ENCODE data around the gene EIF3K.
A peak's percentile ranks its signal among the peaks of the same experiment; 100 is the strongest.

EIF3K gene

DNA sequence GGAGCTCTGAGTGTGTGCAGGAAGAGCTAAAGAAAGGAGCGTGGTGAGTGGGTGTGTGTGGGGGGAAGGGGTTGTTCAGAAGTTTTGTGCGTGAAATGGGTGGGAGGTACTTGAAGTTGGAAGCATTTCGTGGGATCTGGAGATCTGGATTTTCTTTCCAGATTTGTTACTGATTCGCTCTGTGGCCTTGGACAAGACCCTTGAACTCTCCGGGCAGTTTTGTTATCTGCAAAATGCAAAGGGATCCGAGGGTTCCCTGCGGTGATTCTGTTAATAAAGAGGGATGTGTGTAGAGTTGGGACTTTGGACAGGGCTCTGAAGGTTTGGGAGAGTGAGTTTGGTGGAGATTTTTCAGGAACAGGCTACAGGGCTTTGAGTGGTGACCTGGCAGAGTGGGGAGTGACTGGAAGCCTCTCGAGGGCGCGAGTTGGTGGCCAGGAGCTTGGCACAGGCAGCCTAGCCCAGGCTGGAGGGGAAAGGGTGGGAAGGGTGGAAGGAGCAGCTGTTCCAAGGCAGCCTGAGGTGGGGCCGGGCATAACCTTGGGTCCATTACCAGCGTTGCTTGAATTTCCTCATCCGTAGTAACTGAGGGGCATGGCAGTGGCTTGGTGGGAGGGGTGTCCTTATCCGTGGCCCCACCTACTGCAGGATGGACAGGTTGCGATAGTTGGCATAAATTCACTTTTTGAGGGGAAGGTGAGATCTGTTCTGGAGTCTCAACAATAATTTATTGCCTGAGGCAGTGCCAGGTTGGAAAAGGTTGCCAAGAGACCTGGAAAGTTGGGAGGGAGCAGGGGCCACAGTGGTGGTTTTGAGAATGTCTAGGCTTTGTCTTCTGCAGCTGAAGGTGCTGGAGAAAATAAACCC, 30.6 kb downstream of the EIF3K start:
- DNase-seq (ENCODE audit: low read depth, low spot score), result no peak

DNA sequence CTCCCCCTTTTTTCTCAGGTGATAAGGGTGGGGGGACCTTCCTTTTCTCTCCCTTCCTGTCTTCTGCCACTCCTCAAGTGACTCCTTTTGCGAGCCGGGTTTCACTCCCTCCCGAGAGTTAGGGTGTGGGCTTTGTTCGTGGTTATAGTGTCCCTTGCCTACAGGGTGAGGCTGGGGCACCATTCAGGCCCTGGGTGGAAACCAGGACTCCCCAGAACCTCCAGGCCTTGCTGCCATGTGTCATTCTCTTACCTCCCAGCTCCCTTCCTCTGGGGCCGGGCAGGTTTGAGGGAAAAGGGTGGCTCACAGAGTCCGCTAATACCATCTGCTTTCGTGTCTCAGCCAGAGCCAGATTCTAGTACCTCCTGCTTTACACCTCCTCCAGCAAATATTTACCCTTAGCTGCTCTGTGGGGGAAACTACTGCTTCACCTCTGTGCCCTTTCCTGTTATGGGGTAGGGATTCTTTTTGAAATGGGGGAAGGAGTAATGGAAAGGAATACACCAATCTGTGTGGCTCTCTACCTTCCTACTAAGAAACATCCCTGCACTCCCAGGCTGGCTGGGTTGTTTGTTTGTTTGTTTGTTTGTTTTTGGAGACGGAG, 31.3 kb downstream of the EIF3K start:
- no peak for DNase-seq (ENCODE audit: low read depth, low spot score)

DNA sequence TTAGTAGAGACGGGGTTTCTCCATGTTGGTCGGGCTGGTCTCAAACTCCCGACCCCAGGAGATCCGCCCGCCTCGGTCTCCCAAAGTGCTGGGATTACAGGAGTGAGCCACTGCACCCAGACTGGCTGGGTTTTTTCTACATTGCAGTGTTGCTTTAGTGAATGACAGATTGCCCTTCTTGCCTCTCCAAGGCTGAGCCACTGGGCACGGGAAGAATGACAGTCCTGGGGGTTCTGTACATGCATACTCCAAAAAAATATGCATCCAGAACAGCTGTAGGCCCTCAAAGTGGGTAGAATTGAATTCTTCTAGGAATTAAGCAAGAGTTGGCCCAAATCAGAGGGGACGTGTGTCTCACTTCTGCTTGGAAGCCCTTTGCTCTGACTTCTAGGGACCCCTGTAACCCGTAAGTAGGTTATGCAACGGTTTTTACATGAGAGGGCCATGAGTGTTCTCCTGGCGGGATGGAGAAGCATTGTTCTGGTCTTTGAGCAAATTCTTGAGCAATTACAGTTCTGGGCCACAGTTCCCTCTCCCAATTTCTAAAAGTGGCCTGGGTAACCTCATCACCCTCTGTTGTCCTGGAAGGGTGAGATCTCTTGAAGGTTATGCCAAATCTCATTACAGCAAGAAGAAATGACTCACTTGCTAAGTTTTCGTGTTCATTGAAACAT, 32.1 kb downstream of the EIF3K start:
- no peak for DNase-seq (ENCODE audit: low read depth, low spot score)

DNA sequence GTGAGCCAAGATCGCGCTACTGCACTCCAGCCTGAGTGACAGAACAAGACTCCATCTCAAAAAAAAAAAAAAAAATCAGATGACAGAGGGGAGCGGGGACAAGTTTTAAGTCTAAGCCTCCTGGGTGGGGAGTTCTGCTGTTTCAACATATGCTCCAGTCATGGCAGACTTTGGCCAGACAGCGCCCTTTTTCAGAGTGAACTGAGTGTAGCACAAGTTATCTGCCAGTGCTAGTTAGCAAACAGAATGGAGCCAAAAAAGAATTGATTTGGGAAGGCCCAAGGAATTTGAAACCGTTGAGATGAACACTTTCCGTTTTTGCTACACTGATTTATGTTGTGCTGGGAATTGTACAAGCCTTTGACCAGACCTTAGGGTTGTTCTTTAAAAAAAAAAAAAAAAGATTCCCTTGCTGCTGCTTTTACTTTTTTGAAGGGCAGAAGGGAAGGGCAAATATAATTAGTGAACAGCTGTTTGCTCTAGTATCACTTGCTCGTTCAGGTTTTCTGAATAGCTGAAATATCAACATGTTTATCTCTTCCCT, 34.1 kb downstream of the EIF3K start:
- DNase-seq (ENCODE audit: low read depth, low spot score), result no peak

DNA sequence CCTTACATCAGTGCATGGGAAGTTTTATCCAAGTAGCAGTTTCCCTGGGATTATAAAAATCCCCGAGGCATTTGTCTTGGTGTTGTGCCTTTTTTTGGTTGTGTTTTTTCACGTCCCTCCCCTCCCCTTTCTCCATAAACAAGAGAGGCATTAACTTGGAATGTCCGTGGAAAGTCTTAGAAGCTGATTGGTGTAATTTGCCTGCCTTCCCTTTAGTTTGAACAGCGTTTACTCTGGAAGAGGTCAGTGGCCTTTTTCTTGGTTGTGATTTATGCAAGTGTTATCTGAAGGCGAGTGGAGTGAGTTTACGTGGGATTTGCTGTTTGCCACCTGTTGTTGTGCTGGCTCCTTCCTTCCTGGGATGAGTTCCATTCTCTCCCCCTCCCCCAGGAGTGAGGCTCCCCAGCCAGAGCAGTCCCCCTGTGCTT, 35.7 kb downstream of the EIF3K start:
- DNase-seq (ENCODE audit: low read depth, low spot score), result no peak

DNA sequence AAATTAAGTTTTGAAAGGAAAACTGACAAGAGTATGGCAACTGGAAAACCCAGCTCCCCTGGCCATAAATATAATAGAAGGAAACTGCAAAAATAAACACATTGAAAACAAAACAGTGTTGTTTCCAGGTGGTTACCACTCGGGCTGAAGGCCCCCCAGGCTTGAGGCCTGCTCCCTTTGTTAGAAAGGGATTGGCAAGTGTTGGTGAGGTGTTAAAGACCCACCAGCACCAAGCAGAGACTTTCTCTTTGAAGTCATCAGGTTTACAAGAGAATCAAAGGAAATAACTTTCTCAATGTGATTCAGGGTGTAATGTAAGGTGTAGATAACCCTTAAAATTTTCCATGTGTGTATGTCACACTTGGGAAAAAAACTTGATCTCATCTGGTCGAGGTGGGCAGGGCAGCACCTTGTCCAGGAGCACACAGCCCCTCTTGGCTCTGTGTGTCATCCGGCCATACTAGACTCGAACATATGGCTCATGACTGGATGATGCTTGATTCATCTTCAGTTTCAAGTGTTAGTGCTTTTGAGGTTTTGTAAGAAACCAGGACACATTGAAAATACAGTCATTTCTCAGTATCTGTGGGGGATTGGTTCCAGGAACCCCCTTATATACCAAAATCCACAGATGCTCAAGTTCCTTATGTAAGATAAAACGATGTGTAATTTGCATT, 36.3 kb downstream of the EIF3K start:
- peak; percentile 11 for DNase-seq (ENCODE audit: low read depth, low spot score)

DNA sequence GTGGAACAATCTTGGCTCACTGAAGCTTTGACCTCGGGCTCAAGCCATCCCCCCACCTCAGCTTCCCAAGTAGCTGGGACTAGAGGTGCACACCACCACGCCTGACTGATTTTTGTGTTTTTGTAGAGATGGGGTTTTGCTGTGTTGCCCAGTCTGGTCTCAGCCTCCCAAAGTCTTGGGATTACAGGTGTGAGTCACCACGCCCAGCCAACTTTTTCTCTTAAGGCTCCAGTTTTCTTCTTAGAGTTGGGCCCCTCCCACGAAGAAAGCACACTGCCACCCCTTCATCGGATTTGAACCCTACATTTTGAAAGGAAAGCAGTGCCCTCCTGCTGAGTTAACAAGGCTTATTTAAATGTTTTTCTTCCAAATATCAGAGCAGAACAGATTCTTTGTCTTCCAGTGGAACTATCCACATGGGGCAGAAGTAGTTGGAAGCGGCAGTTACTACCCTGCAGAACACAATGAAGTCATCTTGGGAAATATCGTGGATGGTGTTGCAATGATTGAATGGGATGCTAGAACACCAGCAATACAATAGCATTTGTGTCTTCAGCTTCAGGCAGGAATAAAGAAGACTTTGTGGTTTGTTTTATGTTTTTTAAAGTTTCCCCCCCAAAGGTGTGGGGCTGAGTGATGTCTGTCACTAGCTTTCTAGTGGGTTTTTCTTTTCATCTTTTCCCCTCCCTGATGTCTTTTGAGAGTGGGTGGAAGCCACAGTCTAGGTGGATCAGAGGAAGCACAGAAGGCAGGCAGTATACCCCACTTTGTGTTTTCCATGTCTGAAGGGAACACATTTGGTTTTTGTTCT, 37.4 kb downstream of the EIF3K start:
- DNase-seq (ENCODE audit: low read depth, low spot score), result no peak

DNA sequence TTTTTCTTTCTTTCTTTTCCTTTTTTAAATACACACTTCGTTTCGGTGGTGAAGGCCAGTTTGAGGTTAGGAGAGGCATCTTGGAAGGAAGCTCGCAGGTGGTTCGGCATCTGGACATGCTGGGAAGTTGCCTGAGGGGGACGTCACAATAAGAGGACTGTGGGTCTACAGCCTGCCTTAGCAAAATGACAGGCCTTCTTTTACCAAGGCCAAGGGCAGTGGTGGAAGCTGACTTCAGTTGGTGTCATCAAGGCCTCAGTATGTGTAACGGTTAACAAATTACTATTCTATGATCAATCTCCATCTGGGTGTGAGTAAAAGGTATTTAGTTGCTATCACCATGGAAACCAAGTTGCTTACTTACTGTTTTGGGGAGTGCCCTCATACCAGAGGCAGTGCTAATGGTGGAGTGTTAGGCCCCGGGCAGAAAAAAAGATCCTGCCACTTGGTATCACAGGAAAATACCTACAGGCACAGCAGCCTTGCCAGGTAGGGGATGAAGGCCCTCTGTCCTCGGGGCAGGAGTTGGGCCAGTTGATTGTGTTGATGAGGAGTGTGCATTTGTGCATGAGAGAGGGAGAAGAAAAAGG, 38.7 kb downstream of the EIF3K start:
- peak; percentile 13 for DNase-seq (ENCODE audit: low read depth, low spot score)

DNA sequence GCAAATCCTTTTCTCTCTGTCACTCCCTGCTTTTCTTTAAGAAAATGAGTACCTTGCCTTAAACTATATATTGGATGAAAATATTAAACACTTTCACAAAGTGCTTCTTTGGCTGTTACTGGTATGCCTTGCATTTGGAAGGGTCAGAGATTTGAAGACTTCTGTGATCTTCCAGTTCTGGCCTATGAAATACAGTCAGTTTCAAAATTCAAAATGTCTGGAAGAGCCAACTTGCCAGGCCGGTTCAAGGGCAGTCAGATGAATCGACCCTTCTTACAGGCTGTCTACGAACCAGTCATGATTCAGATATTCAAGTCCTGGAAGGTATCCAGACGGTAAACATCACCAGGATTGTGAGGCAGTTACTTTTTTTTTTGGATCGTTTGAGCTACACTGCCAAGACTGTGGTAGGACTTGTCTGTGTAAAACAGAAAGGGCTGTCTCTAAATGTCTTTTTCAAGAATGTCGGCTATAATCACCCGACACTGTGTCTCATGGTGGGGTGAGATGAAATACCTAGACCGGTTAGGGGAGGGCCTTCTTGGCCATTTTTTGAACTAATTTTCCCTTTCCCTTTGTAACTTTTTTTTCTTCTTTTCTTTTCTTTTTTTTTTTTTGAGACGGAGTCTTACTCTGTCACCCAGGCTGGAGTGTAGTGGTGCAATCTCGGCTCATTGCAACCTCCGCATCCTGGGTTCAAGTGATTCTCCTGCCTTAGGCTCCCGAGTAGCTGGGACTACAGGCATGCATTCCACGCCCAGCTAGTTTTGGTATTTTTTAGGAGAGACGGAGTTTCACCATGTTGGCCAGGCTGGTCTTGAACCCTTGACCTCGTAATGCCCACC, 39.7 kb downstream of the EIF3K start:
- DNase-seq (ENCODE audit: low read depth, low spot score), result no peak

DNA sequence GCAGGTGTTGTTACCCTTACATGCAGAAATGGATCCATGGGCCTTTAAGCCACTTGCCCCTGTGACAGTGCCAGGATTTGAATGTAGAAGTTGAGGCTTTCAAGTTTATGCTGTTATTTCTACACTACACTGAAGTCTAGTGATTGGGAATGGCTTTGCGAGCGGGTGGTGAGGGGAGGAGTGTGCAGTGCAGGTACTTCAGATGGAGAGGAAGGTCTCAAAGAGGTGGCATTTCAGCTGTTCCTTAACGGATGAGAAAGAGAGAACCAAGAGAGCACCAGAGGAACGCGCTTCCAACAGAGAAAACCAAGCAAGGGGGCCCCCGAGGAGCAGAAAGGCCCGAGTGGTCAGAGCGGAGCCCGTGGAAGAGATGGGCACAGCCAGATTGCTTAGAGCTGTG, 41.7 kb downstream of the EIF3K start:
- DNase-seq (ENCODE audit: low read depth, low spot score), result no peak

DNA sequence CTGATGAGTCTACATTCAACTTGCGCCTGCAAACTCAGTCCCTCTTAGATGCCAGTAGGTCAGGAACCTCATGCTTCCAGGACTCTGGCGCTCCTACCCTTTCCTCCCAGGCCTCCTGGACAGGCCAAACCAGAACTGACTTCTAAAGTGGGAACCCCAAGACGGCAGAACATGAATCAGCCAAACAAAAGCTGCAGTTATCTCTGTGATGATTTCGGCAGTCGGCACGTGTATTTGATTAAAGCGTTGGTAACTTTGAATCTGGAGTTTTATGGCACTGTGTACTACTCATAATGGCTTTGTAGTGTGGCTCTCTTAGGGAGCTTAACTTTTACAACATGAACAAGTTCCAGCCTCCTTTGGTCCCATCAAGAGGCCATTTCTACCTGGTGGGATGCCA, 42.1 kb downstream of the EIF3K start:
- no peak for DNase-seq (ENCODE audit: low read depth, low spot score)

DNA sequence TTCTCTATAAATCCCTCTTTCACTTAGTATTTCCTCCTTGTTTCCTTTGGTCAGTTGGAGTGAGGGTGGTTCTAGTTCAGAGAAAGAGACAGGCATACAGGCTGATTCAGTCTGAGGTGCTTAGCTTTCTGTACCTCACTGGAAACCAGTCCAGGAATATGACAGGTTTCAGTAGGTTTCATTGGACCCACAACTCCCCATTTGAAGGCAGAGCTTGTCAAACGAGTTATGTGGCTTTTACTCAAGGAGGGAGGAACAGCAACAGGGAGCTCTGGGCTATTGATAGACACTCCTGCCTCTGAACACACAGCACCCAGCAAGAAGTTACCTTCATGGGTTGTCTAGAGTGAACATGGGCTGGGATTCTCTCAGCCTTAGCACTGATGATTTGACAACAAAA, 43.0 kb downstream of the EIF3K start:
- DNase-seq (ENCODE audit: low read depth, low spot score), result no peak

DNA sequence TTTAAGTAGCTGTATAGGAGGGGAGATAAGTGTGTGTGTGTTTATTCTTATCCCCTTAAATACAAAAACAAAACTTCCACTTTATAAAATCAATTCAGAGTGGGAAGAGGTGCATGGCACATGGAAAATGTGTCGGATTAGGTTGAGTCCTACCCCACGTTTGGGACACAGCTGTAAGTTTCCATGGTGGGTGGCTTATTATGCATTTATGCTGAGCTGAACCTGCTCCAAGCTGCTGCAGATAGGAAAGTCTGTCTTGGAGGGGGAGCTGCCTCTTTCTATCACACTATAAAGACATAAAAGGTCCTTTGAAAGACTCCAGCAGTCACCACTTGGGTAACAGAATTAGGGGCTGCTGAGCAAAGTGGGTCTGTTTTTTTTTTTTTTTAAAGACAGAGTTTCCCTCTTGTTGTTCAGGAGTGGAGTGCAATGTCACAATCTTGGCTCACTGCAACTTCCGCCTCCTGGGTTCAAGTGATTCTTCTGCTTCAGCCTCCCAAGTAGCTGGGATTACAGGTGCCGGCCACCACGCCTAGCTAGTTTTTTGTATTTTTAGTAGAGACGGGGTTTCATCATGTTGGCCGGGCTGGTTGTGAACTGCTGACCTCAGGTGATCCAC, 43.7 kb downstream of the EIF3K start:
- DNase-seq (ENCODE audit: low read depth, low spot score), result no peak

DNA sequence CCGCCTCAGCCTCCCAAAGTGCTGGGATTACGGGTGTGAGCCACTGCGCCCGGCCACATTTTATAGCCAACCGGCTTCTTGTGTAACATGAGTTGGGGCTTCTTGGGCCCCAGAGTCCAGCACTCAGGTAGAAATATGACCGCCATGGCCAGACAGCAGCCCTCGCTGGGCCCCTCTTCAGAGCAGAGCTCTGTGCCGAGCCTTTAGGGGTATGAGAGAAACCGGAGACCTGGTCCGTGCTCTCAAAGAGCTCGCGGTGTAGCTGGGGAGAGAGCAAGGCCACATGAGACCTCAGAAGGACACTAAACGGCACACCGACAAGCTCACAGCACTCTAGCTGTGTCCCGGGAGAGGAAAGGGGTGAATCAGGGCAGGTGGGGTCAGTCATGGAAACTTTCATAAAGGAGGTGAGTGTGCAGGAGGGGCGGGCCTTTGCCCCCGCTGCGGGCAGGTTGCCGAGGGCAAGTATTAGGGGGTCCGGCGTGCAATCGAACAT, 44.2 kb downstream of the EIF3K start:
- DNase-seq (ENCODE audit: low read depth, low spot score), result no peak

DNA sequence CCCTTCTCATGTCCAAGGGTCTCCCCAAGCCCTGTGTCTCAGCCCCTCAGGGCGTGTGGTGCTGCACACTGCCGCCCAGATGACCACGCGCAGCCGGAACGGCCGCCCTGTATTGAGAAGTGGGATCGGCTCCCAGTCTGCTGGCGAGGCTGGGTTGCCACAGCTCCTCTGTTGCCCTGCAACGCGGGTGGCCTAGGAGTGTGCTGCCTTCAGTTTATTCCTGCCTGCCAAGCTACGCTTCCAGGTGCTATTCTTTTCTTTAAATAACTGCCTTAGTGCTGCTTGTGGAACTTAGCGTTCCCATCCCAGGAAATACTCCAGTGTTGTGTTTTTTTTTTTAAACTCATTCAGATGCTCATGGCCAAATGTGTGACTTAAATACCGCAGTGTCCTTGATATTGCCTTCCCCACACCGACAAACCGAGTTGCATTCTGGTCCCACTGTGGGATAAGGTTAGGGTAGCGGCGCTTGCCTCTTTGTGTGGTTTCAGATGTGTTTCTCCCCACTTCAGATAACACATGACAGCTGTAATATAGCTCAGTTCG, 45.0 kb downstream of the EIF3K start:
- DNase-seq (ENCODE audit: low read depth, low spot score), result no peak

DNA sequence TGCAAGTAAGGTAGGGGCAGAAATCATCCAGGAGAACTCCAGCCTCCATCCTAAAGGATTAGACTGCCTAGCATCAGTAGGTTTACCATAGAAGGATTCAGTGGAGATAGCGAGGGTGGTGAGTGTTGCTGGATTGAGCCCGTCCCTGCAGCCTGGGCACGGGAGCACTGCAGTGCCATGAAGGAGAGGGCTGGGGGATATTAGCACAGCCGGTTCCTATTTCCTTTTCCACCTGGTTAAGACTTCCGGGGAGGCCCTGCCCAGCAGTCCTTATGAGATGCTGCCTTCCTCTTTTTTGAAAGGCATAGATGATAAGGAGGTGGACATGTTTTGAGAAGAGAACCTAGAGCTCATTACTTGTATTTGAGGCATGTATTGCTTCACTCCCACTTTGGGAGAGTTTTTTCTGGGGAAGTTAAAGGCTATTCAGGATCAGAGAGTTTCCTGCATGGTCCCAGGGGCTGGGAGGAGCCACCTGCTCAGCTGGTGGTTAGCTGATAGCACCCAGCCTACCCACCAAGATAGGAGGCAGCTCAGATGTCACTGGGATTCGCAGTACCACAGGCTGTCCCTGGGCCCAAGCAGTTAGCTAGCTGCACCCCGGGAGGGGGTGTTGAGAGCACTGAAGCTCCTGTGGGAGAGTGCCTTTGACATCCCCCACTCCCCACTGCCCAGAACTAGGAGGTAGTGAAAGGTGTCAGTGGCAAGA, 45.7 kb downstream of the EIF3K start:
- DNase-seq (ENCODE audit: low read depth, low spot score), result no peak

DNA sequence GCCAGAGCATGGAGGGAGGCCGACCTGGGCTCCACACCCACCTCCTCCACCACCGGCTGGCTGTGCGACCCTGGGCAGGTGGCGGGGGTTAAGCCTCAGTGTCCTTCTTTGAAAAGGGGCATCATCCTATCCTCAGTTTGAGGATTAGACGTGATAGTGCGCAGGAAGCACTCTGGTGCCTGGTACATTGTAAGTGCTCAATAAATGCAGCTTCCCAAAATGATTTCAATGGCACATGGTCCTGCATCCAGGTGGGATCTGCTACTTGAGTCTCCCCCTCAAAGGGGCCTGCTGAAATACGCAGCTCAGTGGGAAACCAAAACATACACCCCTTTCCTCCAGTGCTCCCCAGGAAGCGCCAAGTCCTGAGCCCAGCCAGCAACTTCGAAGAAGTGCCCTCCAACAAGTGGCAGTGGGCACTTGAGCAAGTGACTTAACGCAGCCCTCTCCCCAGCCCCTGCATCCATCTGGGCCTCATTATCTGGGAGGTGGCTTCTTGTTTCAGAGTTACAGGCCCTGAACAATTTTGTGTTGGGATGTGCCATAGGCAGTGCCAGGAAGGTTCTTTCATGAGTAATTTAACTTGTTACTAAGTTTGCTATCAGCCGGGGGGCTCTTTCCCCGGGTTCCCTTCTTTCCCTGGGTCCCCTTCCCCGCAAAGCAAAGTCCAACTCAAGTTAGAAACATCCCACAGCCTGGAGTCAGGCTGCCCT, 46.4 kb downstream of the EIF3K start:
- no peak for DNase-seq (ENCODE audit: low read depth, low spot score)
